ENCODE data around the gene ZFYVE28. TPM values are rescaled to one million over a fixed set of nuclear protein-coding genes. Genes with fewer than 3 reads are reported as not detected.

ZFYVE28 gene
- total RNA-seq, 1 donor from 2014 or later = 3.6 TPM

DNA sequence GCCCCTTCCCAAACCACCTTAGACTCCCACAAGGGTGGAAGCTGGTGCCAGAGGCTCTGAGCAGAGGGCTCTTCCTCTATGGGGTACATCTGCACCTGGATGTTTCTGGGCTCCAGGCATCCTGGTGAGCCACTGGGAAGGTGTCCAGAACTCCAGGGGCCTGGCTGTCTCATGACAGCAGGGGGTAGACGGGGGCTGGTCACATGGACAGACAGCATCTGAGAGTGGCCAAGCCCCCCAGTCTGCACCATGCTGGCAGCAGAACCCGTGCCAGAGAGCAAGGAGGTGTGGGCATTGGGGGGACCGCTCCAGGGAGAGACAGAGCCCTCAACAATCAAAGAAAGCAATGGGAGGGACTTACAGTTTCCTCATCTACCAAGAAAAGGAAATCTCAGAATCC lies 39.5 kb downstream of the ZFYVE28 start:
- Mint-ChIP-seq H3K9me3 (no peaks in the 10 kb centered on the region), H3K27ac (no peak overlapping the region), H3K27me3 (peaks cover 11% of the 10 kb centered on the region), H3K36me3 (no peaks in the 10 kb centered on the region), H3K4me3 (no peak overlapping the region), H3K4me1 (ENCODE audit: unreplicated experiment) (no peaks in the 10 kb centered on the region)
- DNase-seq (ENCODE audit: extremely low spot score, unreplicated experiment) = no peak
- TF ChIP-seq CTCF (conservative IDR thresholded peaks at IDR 0.05) = no peak

DNA sequence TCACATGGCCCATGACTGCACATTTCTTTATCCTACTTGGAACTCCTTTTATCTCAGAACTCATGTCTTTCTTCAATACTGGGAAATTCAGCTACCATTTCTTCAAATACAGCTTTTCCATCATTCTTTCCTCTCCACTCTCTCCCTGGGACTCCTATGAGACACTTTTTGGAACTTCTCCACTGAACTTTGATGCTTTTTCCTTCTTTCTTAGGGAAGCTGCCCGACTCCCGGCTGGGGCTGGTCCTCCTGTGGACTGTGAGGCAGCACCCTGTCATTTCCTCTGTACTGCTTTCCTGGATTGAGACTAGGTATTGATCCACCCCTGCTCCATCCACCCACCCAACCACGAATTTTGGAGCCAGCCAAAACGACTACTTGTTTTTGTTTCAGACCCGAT lies 40.0 kb downstream of the ZFYVE28 start:
- H3K4me1 Mint-ChIP-seq (ENCODE audit: unreplicated experiment) = no peaks in the 10 kb centered on the region
- no peaks in the 10 kb centered on the region for H3K9me3 Mint-ChIP-seq
- no peak for TF ChIP-seq CTCF (conservative IDR thresholded peaks at IDR 0.05)
- no peaks in the 10 kb centered on the region for H3K36me3 Mint-ChIP-seq
- no peak for DNase-seq (ENCODE audit: extremely low spot score, unreplicated experiment)
- no peak overlapping the region for H3K4me3 Mint-ChIP-seq
- no peak overlapping the region for H3K27ac Mint-ChIP-seq
- peaks cover 9% of the 10 kb centered on the region for H3K27me3 Mint-ChIP-seq

DNA sequence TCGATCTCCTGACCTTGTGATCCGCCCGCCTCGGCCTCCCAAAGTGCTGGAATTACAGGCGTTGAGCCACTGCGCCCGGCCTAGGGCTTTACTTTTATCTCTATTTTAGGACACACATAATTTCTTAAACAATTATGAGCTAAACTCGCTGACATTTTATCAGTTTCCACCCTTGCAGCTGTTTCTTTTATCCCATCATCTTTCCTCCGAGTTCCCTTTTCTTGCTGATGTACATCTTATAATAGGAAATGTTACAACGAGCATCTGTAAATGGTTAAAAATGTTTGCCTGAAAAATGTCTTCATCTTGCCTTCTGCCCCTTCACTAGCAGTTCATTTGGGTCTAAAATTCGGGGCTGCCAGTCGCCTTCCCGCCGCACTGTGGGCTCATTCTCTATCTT lies 41.2 kb downstream of the ZFYVE28 start:
- no peaks in the 10 kb centered on the region for H3K4me1 Mint-ChIP-seq (ENCODE audit: unreplicated experiment)
- H3K36me3 Mint-ChIP-seq = no peaks in the 10 kb centered on the region
- H3K27me3 Mint-ChIP-seq = peaks cover 7% of the 10 kb centered on the region
- no peak for TF ChIP-seq CTCF (conservative IDR thresholded peaks at IDR 0.05)
- no peaks in the 10 kb centered on the region for H3K9me3 Mint-ChIP-seq
- H3K27ac Mint-ChIP-seq = no peak overlapping the region
- no peak for DNase-seq (ENCODE audit: extremely low spot score, unreplicated experiment)
- H3K4me3 Mint-ChIP-seq = no peak overlapping the region

DNA sequence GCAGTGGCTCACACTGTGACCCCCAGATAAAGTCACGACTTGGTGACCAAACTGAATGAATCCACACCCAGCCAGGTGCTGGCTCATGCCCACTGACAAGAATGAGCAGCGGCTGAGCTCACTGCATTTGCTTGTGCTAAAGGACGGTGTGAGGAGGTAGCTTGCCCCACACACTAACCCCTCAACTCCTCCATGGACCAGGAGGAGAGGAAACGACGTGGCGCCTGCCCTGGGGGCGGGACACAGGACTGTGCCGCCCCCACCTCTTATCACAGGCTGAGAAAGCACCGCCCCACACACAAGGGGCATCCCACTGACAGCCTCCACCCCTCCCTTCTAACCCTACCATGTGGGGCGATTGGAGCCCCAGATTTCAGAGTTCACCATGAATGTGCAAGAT lies 43.0 kb downstream of the ZFYVE28 start:
- H3K4me1 Mint-ChIP-seq (ENCODE audit: unreplicated experiment) = no peaks in the 10 kb centered on the region
- H3K27ac Mint-ChIP-seq = no peak overlapping the region
- H3K4me3 Mint-ChIP-seq = no peak overlapping the region
- no peak for TF ChIP-seq CTCF (conservative IDR thresholded peaks at IDR 0.05)
- H3K9me3 Mint-ChIP-seq = no peaks in the 10 kb centered on the region
- no peak for DNase-seq (ENCODE audit: extremely low spot score, unreplicated experiment)
- peaks cover 6% of the 10 kb centered on the region for H3K27me3 Mint-ChIP-seq
- H3K36me3 Mint-ChIP-seq = no peaks in the 10 kb centered on the region

DNA sequence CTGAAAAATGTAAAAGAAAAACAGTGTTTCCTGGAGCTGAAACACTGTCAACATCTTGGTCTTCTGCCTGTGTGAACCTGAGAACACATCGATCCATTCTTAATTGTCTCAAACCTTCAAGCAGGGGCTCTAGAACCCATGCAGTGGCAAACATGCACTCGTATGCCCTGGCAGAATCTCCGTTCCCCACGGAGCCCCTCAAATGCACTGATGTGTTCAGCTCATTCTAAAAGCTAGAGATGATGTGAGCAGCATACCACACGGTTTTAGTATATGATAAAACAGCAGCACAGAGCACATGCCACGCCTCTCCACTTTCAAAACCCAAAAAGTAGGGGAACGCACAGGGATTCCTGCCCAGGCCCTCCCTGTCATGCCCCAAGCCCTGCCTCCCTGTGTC lies 44.9 kb downstream of the ZFYVE28 start:
- peaks cover 8% of the 10 kb centered on the region for H3K9me3 Mint-ChIP-seq
- no peak for TF ChIP-seq CTCF (conservative IDR thresholded peaks at IDR 0.05)
- no peak overlapping the region for H3K4me3 Mint-ChIP-seq
- no peaks in the 10 kb centered on the region for H3K36me3 Mint-ChIP-seq
- DNase-seq (ENCODE audit: extremely low spot score, unreplicated experiment) = no peak
- peaks cover 3% of the 10 kb centered on the region for H3K27me3 Mint-ChIP-seq
- H3K27ac Mint-ChIP-seq = no peak overlapping the region
- H3K4me1 Mint-ChIP-seq (ENCODE audit: unreplicated experiment) = no peaks in the 10 kb centered on the region

- H3K9me3 Mint-ChIP-seq = peaks cover 9% of the 10 kb centered on the region
These were observed 45.9 kb downstream of the ZFYVE28 start for GRCh38 chr4:2372488-2373030.

More at GRCh38 chr4:2372488-2373030, 45.9 kb downstream of the ZFYVE28 start:
- H3K36me3 Mint-ChIP-seq = no peaks in the 10 kb centered on the region
- H3K27ac Mint-ChIP-seq = no peak overlapping the region
- no peak for TF ChIP-seq CTCF (conservative IDR thresholded peaks at IDR 0.05)
- no peak overlapping the region for H3K4me3 Mint-ChIP-seq
- H3K27me3 Mint-ChIP-seq = peaks cover 3% of the 10 kb centered on the region
- no peaks in the 10 kb centered on the region for H3K4me1 Mint-ChIP-seq (ENCODE audit: unreplicated experiment)
- DNase-seq (ENCODE audit: extremely low spot score, unreplicated experiment) = no peak
